HEK293T (cell line): Measurements from ENCODE around the gene HTR1B.

Experiments used
- ARNT ChIP-seq: fragments of 450-650 bp; IDR thresholded peaks from 2 replicates; pipeline ENCODE4 v1.6.1; 2017; ENCODE audit warnings: mild to moderate bottlenecking
- BHLHE40 ChIP-seq: fragments of 450-650 bp; IDR thresholded peaks from 2 replicates; pipeline ENCODE4 v1.6.1; 2016; ENCODE audit warnings: mild to moderate bottlenecking, moderate library complexity, borderline replicate concordance
- CTBP1 ChIP-seq: fragments of 450-650 bp; IDR thresholded peaks from 2 replicates; pipeline ENCODE4 v1.6.1; 2016; ENCODE audit warnings: borderline replicate concordance
- FOXK2 ChIP-seq: fragments of 450-650 bp; IDR thresholded peaks from 2 replicates; pipeline ENCODE4 v1.6.1; 2016; ENCODE audit warnings: mild to moderate bottlenecking
- SP1 ChIP-seq: fragments of 450-650 bp; IDR thresholded peaks from 2 replicates; pipeline ENCODE4 v1.6.1; 2017
- SUZ12 ChIP-seq: fragments of 450-650 bp; IDR thresholded peaks from 2 replicates; pipeline ENCODE4 v1.6.1; 2016; ENCODE audit warnings: mild to moderate bottlenecking
- TARDBP ChIP-seq: fragments of 450-650 bp; IDR thresholded peaks from 2 replicates; pipeline ENCODE4 v1.6.1; 2016
- ZNF384 ChIP-seq: fragments of 450-650 bp; IDR thresholded peaks from 2 replicates; pipeline ENCODE4 v1.6.1; 2016

DNA sequence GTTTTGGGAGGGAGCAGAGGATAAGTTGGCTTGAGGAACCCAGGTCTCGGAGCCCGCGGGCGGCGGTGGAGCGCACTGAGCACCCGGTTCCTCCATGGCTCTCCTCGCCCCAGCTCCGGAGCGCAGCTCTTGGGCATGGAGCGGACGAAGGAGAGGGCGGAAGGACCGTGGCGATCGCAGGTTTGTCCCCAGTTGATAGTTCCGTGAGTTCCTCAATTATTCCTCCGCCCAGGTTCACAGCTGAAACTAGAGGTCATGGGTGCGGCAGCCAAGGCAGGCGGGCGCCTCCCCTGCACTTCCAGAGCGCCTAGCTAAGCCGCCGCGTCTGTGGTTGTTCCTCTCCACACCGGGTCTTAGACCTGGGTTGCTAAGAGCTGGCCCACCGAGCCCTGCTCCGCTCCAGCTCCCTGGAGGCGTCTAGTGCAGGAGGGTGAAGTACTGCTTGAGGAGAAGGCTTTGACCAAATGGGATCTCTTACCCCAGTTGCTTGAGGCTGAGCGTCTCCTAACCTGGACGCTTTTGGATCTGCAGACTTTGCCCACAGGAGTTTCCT lies at the start of gene HTR1B:
- TF ChIP-seq SP1 (no peak), ZNF384 (no peak), FOXK2 (no peak), SUZ12 (no peak), TARDBP (no peak), ARNT (no peak), CTBP1 (no peak), BHLHE40 (no peak)
